Common myeloid progenitor, CD34-positive (primary cell): ENCODE measurements around the gene EFCAB3.
"Not testable (repeated sequence)": the region's sequence is repeated elsewhere in the genome, so short reads cannot be mapped to it uniquely, and the experiment has no call there.

Experiments
- CTCF ChIA-PET: fragments of 350-600 bp; sonication (Branson Sonifier 250); formaldehyde crosslinking; loops from one replicate; lab custom pipeline; 2021; ENCODE audit warnings: antibody characterized with exemption; lab: Charles Lee
- POLR2A ChIA-PET: fragments of 350-600 bp; sonication (Branson Sonifier 250); formaldehyde crosslinking; loops from one replicate; lab custom pipeline; 2021; ENCODE audit warnings: antibody characterized with exemption; lab: Charles Lee
- DNase-seq, 3 donors: peaks; one replicate each; pipeline versions ENCODE4 v3.0.0 to v3.0.0-alpha.2; 2013
- H3K27ac ChIP-seq, 2 experiments: 1 replicate in 1 of 2; 2 replicates in 1 of 2; pipeline ENCODE4 v1.7.0; 2013; ENCODE audit warnings: inconsistent platforms in 2 of 2, low read length in 2 of 2, mild to moderate bottlenecking in 2 of 2, low read depth in 1 of 2, moderate library complexity in 1 of 2; ENCODE audit not compliant: severe bottlenecking in 2 of 2, insufficient read depth in 1 of 2, poor library complexity in 1 of 2
- H3K27me3 ChIP-seq, 5 experiments: replicated peaks in 2 of 5; 1 replicate in 3 of 5; 2 replicates in 2 of 5; pipeline versions ENCODE4 v1.6.1 to v1.7.0; 2013; ENCODE audit warnings: low read length in 4 of 5, mild to moderate bottlenecking in 2 of 5, moderate library complexity in 2 of 5, inconsistent platforms in 1 of 5; ENCODE audit not compliant: insufficient read depth in 5 of 5, control insufficient read depth in 4 of 5
- H3K36me3 ChIP-seq, 4 experiments: 1 replicate in 2 of 4; 2 replicates in 2 of 4; pipeline versions ENCODE4 v1.6.1 to v1.7.0; 2013; ENCODE audit warnings: low read length in 3 of 4, control low read depth in 1 of 4, mild to moderate bottlenecking in 1 of 4; ENCODE audit not compliant: control insufficient read depth in 4 of 4, insufficient read depth in 4 of 4
- H3K4me1 ChIP-seq, 4 experiments: 1 replicate in 3 of 4; 2 replicates in 1 of 4; pipeline versions ENCODE4 v1.6.1 to v1.7.1; 2013; ENCODE audit warnings: low read length in 3 of 4, mild to moderate bottlenecking in 3 of 4, control low read depth in 1 of 4, inconsistent platforms in 1 of 4, moderate library complexity in 1 of 4; ENCODE audit not compliant: control insufficient read depth in 4 of 4, insufficient read depth in 4 of 4; ENCODE audit errors: control extremely low read depth in 1 of 4
- H3K4me3 ChIP-seq, 7 experiments: 1 replicate in 4 of 7; 2 replicates in 3 of 7; pipeline versions ENCODE4 v1.5.1 to v1.7.0; 2013; ENCODE audit warnings: mild to moderate bottlenecking in 7 of 7, low read length in 6 of 7, moderate library complexity in 6 of 7, inconsistent platforms in 2 of 7, low read depth in 2 of 7, control low read depth in 1 of 7; ENCODE audit not compliant: insufficient read depth in 4 of 7, control insufficient read depth in 1 of 7; ENCODE audit errors: extremely low read depth in 1 of 7
- H3K9me3 ChIP-seq, 5 experiments: 1 replicate in 4 of 5; 2 replicates in 1 of 5; pipeline versions ENCODE4 v1.6.1 to v1.7.1; 2013; ENCODE audit warnings: low read length in 4 of 5, mild to moderate bottlenecking in 2 of 5, inconsistent platforms in 1 of 5, low read depth in 1 of 5, moderate library complexity in 1 of 5; ENCODE audit not compliant: control insufficient read depth in 4 of 5, insufficient read depth in 2 of 5; ENCODE audit errors: control extremely low read depth in 1 of 5
- WGBS: methylation state at CpG from one replicate; pipeline ENCODE4 v1.1.5; 2013; ENCODE audit not compliant: insufficient coverage; 5-methylcytosine and 5-hydroxymethylcytosine counted together

EFCAB3 gene

GRCh38 chr17:62456016-62456415, 75.7 kb downstream of the EFCAB3 start:
- 97% methylated on average over 5 of the region's 7 CpGs for WGBS
- CTCF ChIA-PET, result interaction anchor here (0.9 kb wide), 1 partner anchor 35 kb away, joined by 3 read pairs; no protein-coding TSS in a partner anchor
- Histone ChIP-seq H3K4me1 (no peaks in the 10 kb centered on the region), H3K36me3 (no peaks in the 10 kb centered on the region), H3K27me3 (no peaks in the 10 kb centered on the region), H3K9me3 (no peaks in the 10 kb centered on the region), H3K4me3 (no peak overlapping the region), H3K27ac (no peak overlapping the region)
- no peak for DNase-seq
- POLR2A ChIA-PET, result no interaction called here

GRCh38 chr17:62458483-62458882, 78.1 kb downstream of the EFCAB3 start:
- H3K9me3 ChIP-seq, H3K27ac ChIP-seq, DNase-seq, CTCF ChIA-PET, POLR2A ChIA-PET, H3K4me1 ChIP-seq, H3K4me3 ChIP-seq, H3K36me3 ChIP-seq, H3K27me3 ChIP-seq: not testable (repeated sequence)
- WGBS, result 79% methylated on average over 6 of the region's 10 CpGs

- H3K4me3 ChIP-seq, H3K27me3 ChIP-seq, POLR2A ChIA-PET, CTCF ChIA-PET, H3K36me3 ChIP-seq, H3K27ac ChIP-seq, H3K9me3 ChIP-seq, DNase-seq, H3K4me1 ChIP-seq: not testable (repeated sequence)
- WGBS, result 90% methylated on average over 2 of the region's 3 CpGs
Observed at GRCh38 chr17:62464422-62464821, 84.1 kb downstream of the EFCAB3 start.

- H3K36me3 ChIP-seq, H3K4me3 ChIP-seq, H3K27me3 ChIP-seq, DNase-seq, POLR2A ChIA-PET, H3K27ac ChIP-seq, H3K4me1 ChIP-seq, H3K9me3 ChIP-seq: not testable (repeated sequence)
- CTCF ChIA-PET, result interaction anchor here (0.7 kb wide), 1 partner anchor 43 kb away, joined by 3 read pairs; no protein-coding TSS in a partner anchor
- WGBS, result 92% methylated on average over 7 of the region's 7 CpGs
Observed at GRCh38 chr17:62465271-62465670, 84.9 kb downstream of the EFCAB3 start.
